ENCODE measurements around the gene INSIG1.

INSIG1 gene

GRCh38 chr7:155305231-155305904, 7.7 kb downstream of the INSIG1 start:
- DNase-seq = no peak

GRCh38 chr7:155306673-155307470, 9.2 kb downstream of the INSIG1 start:
- DNase-seq = no peak

GRCh38 chr7:155308330-155309020, 10.8 kb downstream of the INSIG1 start:
- DNase-seq = no peak

- DNase-seq = no peak
These were observed 11.3 kb downstream of the INSIG1 start for GRCh38 chr7:155309021-155309338.

GRCh38 chr7:155310425-155311114, 12.9 kb downstream of the INSIG1 start:
- no peak for DNase-seq

GRCh38 chr7:155311826-155312537, 14.3 kb downstream of the INSIG1 start:
- DNase-seq = no peak

GRCh38 chr7:155312633-155313032, 15.0 kb downstream of the INSIG1 start:
- DNase-seq = no peak

GRCh38 chr7:155313096-155313495, 15.4 kb downstream of the INSIG1 start:
- no peak for DNase-seq

GRCh38 chr7:155315977-155316376, 18.3 kb downstream of the INSIG1 start:
- no peak for DNase-seq

- no peak for DNase-seq
These were observed 18.9 kb downstream of the INSIG1 start for GRCh38 chr7:155316427-155317113.

GRCh38 chr7:155317114-155317434, 19.4 kb downstream of the INSIG1 start:
- DNase-seq = no peak

GRCh38 chr7:155318245-155318644, 20.6 kb downstream of the INSIG1 start:
- no peak for DNase-seq

- DNase-seq = no peak
These were observed 24.9 kb downstream of the INSIG1 start for GRCh38 chr7:155322530-155322929.

- DNase-seq = no peak
These were observed 25.4 kb downstream of the INSIG1 start for GRCh38 chr7:155323001-155323638.

- DNase-seq = peak; percentile 9
These were observed 26.6 kb downstream of the INSIG1 start for GRCh38 chr7:155324012-155324917.

- DNase-seq = no peak
These were observed 27.2 kb downstream of the INSIG1 start for GRCh38 chr7:155324918-155325235.

GRCh38 chr7:155326385-155326784, 28.7 kb downstream of the INSIG1 start:
- no peak for DNase-seq

GRCh38 chr7:155327590-155328320, 30.1 kb downstream of the INSIG1 start:
- DNase-seq = no peak

- DNase-seq = no peak
These were observed 31.5 kb downstream of the INSIG1 start for GRCh38 chr7:155329225-155329624.

GRCh38 chr7:155331396-155331795, 33.7 kb downstream of the INSIG1 start:
- no peak for DNase-seq

Measured in NCI-H1417 treated with DMSO at 0.1 percent for 48 hours (cell line).